ENCODE measurements around the gene IL16. TPM values are rescaled to one million over a fixed set of nuclear protein-coding genes. Genes with fewer than 3 reads are reported as not detected.
A peak's percentile ranks its signal among the peaks of the same experiment; 100 is the strongest.

Gene IL16
- total RNA-seq, 1 donor from 2014 or later, result 29.6 TPM

DNA sequence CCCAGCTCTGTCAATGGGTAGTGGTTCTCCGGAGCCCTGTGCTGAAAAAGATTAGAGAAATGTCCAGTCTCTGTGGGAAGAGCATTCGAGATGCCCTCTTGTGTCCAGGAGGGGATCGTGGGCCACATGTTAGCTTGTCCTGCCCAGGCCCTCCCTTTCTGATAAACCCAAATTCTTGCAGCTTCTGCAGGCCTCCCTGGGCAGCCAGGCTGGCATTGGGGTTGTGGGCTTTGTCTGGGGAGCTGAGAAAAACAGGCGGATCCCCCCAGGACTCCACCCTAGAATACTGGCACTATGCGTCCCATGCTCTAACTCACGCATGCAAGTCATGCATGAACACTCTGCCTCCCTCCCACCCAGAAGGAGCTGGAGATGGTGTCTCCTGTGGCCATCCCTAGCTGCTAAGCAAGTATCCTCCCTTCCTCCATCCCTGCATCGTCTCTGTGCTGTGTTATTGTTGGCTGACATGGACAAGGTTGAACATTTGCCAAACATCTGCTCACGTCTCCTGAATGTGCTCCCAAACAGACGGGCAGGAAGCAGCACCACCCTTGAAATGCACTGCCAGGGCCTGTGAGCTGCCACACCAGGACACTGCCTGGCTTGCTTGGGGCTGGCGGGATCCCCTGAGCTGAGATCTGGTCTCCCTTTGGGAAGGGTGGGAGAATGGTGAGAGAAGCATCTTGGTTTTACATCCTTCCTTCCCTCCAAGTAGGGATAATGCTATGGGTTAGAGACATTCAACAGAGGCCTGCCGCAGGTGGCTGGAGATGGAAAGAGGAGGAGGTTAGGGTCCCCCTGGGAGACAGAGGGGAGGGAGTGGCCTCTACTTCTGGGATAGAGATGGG lies 36.1 kb upstream of the IL16 start:
- H3K4me1 Mint-ChIP-seq (ENCODE audit: unreplicated experiment), result peaks cover 24% of the 10 kb centered on the region
- peak overlapping the region; percentile 70 for H3K27ac Mint-ChIP-seq (ENCODE audit: unreplicated experiment)
- H3K36me3 Mint-ChIP-seq (ENCODE audit: low read depth, unreplicated experiment), result peaks cover 9% of the 10 kb centered on the region
- TF ChIP-seq, protein P1, sequence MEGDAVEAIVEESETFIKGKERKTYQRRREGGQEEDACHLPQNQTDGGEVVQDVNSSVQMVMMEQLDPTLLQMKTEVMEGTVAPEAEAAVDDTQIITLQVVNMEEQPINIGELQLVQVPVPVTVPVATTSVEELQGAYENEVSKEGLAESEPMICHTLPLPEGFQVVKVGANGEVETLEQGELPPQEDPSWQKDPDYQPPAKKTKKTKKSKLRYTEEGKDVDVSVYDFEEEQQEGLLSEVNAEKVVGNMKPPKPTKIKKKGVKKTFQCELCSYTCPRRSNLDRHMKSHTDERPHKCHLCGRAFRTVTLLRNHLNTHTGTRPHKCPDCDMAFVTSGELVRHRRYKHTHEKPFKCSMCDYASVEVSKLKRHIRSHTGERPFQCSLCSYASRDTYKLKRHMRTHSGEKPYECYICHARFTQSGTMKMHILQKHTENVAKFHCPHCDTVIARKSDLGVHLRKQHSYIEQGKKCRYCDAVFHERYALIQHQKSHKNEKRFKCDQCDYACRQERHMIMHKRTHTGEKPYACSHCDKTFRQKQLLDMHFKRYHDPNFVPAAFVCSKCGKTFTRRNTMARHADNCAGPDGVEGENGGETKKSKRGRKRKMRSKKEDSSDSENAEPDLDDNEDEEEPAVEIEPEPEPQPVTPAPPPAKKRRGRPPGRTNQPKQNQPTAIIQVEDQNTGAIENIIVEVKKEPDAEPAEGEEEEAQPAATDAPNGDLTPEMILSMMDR (IDR thresholded peaks at IDR 0.05; ENCODE audit: unreplicated experiment), result no peak
- H3K4me3 Mint-ChIP-seq (ENCODE audit: unreplicated experiment), result peak overlapping the region; percentile 3
- peaks cover 9% of the 10 kb centered on the region for H3K27me3 Mint-ChIP-seq (ENCODE audit: unreplicated experiment)
- H3K9me3 Mint-ChIP-seq (ENCODE audit: unreplicated experiment), result no peaks in the 10 kb centered on the region
- no peak for DNase-seq (ENCODE audit: low spot score)

DNA sequence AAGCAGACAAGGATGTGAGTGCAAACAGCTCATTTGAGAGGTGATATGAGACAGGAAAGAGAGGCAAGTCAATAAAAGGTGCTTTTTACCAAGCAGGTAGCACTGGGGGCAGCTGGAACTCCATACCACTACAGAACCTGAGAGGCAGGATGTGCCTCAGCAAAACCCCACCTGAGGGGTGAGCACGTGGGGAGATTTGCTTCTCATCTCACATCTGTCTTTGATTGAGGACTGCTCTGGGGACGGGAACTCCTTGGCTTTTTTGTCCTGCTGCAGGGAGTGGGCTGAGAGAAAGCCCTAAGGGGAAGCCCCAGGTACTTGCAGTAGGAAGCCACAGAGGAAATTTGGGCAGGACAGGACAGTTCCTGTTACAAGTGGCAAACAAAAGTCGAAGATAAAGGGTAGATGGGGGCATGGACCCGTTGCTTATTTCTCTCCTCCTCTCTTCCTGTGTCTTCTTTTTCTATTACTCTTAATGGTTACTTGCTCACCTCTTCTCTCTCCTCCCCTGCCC lies 35.5 kb upstream of the IL16 start:
- H3K9me3 Mint-ChIP-seq (ENCODE audit: unreplicated experiment), result no peaks in the 10 kb centered on the region
- H3K4me3 Mint-ChIP-seq (ENCODE audit: unreplicated experiment), result peak overlapping the region; percentile 5
- H3K4me1 Mint-ChIP-seq (ENCODE audit: unreplicated experiment), result peaks cover 24% of the 10 kb centered on the region
- TF ChIP-seq, protein P1 (IDR thresholded peaks at IDR 0.05; ENCODE audit: unreplicated experiment), result no peak
- DNase-seq (ENCODE audit: low spot score), result no peak
- peaks cover 9% of the 10 kb centered on the region for H3K36me3 Mint-ChIP-seq (ENCODE audit: low read depth, unreplicated experiment)
- peak overlapping the region; percentile 70 for H3K27ac Mint-ChIP-seq (ENCODE audit: unreplicated experiment)
- H3K27me3 Mint-ChIP-seq (ENCODE audit: unreplicated experiment), result peaks cover 9% of the 10 kb centered on the region

DNA sequence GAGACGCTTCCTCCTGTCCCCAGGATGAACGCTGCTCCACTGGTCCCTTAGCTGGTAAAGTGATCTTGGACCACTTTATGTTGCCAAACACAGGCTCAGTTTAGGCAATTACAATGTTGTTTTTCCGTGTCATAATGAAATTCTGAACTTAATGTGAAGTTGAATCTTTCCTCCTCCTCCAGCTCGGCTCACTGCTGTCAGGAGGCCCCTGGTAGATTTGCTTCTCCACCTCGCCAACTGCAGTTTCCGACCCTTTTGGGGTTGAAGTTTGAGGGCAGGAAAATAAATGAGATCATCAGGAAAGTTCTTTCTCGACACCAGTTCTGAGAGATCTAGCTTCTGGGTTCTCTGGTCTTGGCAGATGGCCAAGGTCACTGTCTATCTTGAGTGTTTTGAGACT lies 34.8 kb upstream of the IL16 start:
- Mint-ChIP-seq H3K4me3 (ENCODE audit: unreplicated experiment) (no peak overlapping the region), H3K27ac (ENCODE audit: unreplicated experiment) (peak overlapping the region; percentile 11), H3K36me3 (ENCODE audit: low read depth, unreplicated experiment) (peaks cover 9% of the 10 kb centered on the region), H3K9me3 (ENCODE audit: unreplicated experiment) (no peaks in the 10 kb centered on the region), H3K27me3 (ENCODE audit: unreplicated experiment) (peaks cover 9% of the 10 kb centered on the region), H3K4me1 (ENCODE audit: unreplicated experiment) (peaks cover 24% of the 10 kb centered on the region)
- TF ChIP-seq, protein P1 (IDR thresholded peaks at IDR 0.05; ENCODE audit: unreplicated experiment), result no peak
- DNase-seq (ENCODE audit: low spot score), result no peak

DNA sequence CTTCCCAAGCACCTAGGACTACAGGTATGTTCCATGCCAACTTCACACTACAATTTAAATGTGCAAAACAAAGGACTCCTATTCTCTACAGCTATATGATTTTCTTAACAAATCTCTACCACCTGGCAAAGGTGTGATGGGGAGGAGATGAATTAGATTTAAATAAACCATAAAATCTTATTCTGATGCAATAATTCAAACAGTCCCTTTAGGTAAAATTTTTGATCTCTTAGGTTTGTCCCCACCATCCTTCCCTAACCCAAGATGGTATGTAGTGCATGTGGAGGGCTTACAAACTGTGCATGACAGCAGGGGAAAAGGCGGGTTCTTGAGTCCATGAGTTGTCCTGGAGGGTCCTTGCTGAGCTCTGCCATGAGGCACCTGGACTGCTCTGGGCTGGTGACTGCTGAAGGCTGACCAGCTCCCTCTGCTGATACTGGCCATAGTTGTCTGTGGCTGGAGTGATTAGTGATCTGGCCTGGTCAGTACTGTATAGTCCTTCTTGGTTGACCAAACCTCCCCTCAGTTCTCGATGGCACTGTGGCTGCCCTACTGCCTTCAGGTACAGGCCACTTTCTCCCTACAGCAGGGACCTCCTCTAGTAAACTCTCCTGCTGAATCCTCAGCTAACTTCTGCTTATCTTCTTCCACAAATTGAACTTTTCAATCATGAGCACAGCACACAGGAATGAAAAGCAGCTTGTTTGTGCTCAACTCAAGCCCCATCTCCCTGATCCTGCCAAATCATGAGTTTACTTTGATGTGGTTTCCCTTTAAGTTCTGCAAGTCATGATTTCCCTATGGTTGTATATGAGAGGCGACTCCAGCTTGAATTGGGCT lies 32.5 kb upstream of the IL16 start:
- DNase-seq (ENCODE audit: low spot score), result no peak
- Mint-ChIP-seq H3K36me3 (ENCODE audit: low read depth, unreplicated experiment) (peaks cover 16% of the 10 kb centered on the region), H3K4me1 (ENCODE audit: unreplicated experiment) (peaks cover 24% of the 10 kb centered on the region), H3K27me3 (ENCODE audit: unreplicated experiment) (peaks cover 6% of the 10 kb centered on the region), H3K4me3 (ENCODE audit: unreplicated experiment) (no peak overlapping the region), H3K27ac (ENCODE audit: unreplicated experiment) (no peak overlapping the region), H3K9me3 (ENCODE audit: unreplicated experiment) (no peaks in the 10 kb centered on the region)
- TF ChIP-seq, protein P1 (IDR thresholded peaks at IDR 0.05; ENCODE audit: unreplicated experiment), result no peak

Measured in endothelial cell (in vitro differentiated cells).